GM13977 (cell line): ENCODE measurements around the gene PEAK1.

Experiments used
- DNase-seq: peaks from one replicate; pipeline ENCODE4 v3.0.0; 2012; ENCODE audit warnings: low spot score
- CTCF ChIP-seq: IDR thresholded peaks from 2 replicates; pipeline ENCODE4 v1.5.1; 2012; ENCODE audit warnings: mild to moderate bottlenecking, control low read depth; ENCODE audit not compliant: insufficient read depth; ENCODE audit errors: extremely low read depth, missing control alignments
- in situ Hi-C: fragments of 300-500 bp; cut with MboI; formaldehyde crosslinking; loops from one replicate; pipeline ENCODE4 v1.12.0; 2022; ENCODE audit warnings: low sequenced_read_pairs, low pct_unique_long_range_greater_than_20kb, mixed read lengths, inconsistent platforms; ENCODE audit not compliant: unreplicated experiment

The PEAK1 gene

GRCh38 chr15:77329202-77329601, 90.7 kb downstream of the PEAK1 start:
- DNase-seq: no peak
- TF ChIP-seq CTCF: no peak
- in situ Hi-C loops: no loop called here

GRCh38 chr15:77327844-77328529, 91.9 kb downstream of the PEAK1 start:
- in situ Hi-C loops: no loop called here
- TF ChIP-seq CTCF: no peak
- no peak for DNase-seq

DNA sequence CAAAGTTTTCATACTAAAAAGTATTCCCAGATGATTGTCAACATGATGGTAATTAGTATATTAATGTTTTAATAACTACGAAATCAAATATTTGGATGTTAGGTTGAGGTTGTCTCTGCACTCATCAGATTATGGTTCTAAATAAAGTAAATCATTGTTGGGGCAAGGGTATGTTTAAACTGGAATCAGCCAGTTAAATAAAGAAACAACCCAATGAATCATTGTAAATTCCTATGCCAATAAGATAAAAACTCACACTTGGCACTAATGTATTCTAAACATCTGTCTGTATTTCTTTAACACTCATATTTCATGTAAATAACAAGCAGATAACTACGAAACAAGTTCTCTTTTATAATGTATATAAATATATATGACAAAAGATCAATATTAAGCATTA, 92.7 kb downstream of the PEAK1 start:
- DNase-seq: no peak
- TF ChIP-seq CTCF: no peak
- in situ Hi-C loops: no loop called here

DNA sequence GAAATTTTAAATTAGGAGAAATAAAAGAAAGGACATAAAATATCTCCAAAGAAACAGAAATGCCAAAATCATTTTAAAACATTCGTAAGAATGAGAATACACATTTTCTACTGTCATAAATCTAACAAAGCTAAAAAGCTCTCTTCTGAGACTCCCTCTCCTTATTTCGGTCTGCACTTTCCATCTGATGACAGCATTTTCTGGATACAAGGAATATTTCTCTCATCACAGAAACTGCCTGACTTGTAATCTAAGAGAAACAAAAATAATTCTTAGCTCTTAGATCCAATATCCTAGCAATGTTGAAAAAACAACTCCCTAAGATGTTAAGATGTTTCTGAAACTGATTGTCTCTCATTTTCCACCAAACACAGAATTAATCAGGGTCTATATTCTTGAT, 93.5 kb downstream of the PEAK1 start:
- in situ Hi-C loops: no loop called here
- no peak for TF ChIP-seq CTCF
- DNase-seq: no peak

GRCh38 chr15:77312523-77312922, 107.4 kb downstream of the PEAK1 start:
- TF ChIP-seq CTCF: no peak
- in situ Hi-C loops: no loop called here
- DNase-seq: no peak

GRCh38 chr15:77311618-77312398, 108.1 kb downstream of the PEAK1 start:
- no peak for TF ChIP-seq CTCF
- in situ Hi-C loops: no loop called here
- DNase-seq: no peak
